PC-3 (cell line): ENCODE results near the gene PRICKLE3. TPM values are rescaled to one million over a fixed set of nuclear protein-coding genes. Genes with fewer than 3 reads are reported as not detected.

Experiments
- ATAC-seq: fragments of 200-7000 bp; cut with Tn5 transposase; 2 replicates; pipeline ENCODE4 v1.9.1; 2020; ENCODE audit warnings: mild to moderate bottlenecking, moderate library complexity
- BruUV-seq: library from RNA; stranded (reverse); fragments of 400-500 nt; replicated peaks from 2 replicates; lab custom pipeline; 2021; lab: Mats Ljungman, UMichigan
- CTCF ChIA-PET: fragments of 300-600 bp; sonication (Branson Sonifier 250); formaldehyde crosslinking; loops from one replicate; lab custom pipeline; 2022; ENCODE audit warnings: antibody characterized with exemption; lab: Charles Lee
- POLR2A ChIA-PET: fragments of 300-600 bp; sonication (Branson Sonifier 250); formaldehyde crosslinking; loops from one replicate; lab custom pipeline; 2022; ENCODE audit warnings: antibody characterized with exemption; ENCODE audit not compliant: unreplicated experiment; lab: Charles Lee
- DNase-seq: peaks from one replicate; pipeline ENCODE4 v3.0.0-alpha.2; 2015
- H2AFZ ChIP-seq: fragments of 300-600 bp; sonication (generic); 2 replicates; pipeline ENCODE4 v1.6.0; 2016; ENCODE audit warnings: antibody characterized with exemption, low read length
- H3F3A ChIP-seq: fragments of 300-600 bp; sonication (generic); one replicate; pipeline ENCODE4 v1.6.0; 2017; ENCODE audit warnings: antibody characterized with exemption, low read length, control low read depth, mild to moderate bottlenecking; ENCODE audit not compliant: unreplicated experiment
- H3K27ac ChIP-seq: fragments of 300-600 bp; sonication (generic); 2 replicates; pipeline ENCODE4 v1.5.1; 2016; ENCODE audit warnings: mild to moderate bottlenecking, low read length
- H3K27me3 ChIP-seq: fragments of 300-600 bp; sonication (generic); 2 replicates; pipeline ENCODE4 v1.6.1; 2016; ENCODE audit warnings: low read length, mixed read lengths
- H3K36me3 ChIP-seq: fragments of 300-600 bp; sonication (generic); 2 replicates; pipeline ENCODE4 v1.6.1; 2016; ENCODE audit warnings: low read depth, mixed run types, low read length, mixed read lengths
- H3K4me1 ChIP-seq: fragments of 300-600 bp; sonication (generic); 2 replicates; pipeline ENCODE4 v1.5.1; 2016; ENCODE audit warnings: low read length; ENCODE audit not compliant: insufficient read depth
- H3K4me2 ChIP-seq: fragments of 300-600 bp; sonication (generic); 2 replicates; pipeline ENCODE4 v1.6.0; 2016; ENCODE audit warnings: low read length
- H3K4me3 ChIP-seq: fragments of 300-600 bp; sonication (generic); 2 replicates; pipeline ENCODE4 v1.5.1; 2016; ENCODE audit warnings: mild to moderate bottlenecking, low read length, mixed read lengths
- H3K79me2 ChIP-seq: fragments of 300-600 bp; sonication (generic); 2 replicates; pipeline ENCODE4 v1.6.1; 2017; ENCODE audit warnings: low read length, mixed read lengths
- H3K9ac ChIP-seq: fragments of 300-600 bp; sonication (generic); 2 replicates; pipeline ENCODE4 v1.6.0; 2016; ENCODE audit warnings: mild to moderate bottlenecking, low read length
- H3K9me2 ChIP-seq: fragments of 300-600 bp; sonication (generic); replicated peaks from 2 replicates; pipeline ENCODE4 v1.6.1; 2016; ENCODE audit warnings: mixed run types, low read length, mixed read lengths
- H3K9me3 ChIP-seq: fragments of 300-600 bp; sonication (generic); 2 replicates; pipeline ENCODE4 v1.6.1; 2016; ENCODE audit warnings: low read length, mixed read lengths
- H4K20me1 ChIP-seq: fragments of 300-600 bp; sonication (generic); 2 replicates; pipeline ENCODE4 v1.6.1; 2016; ENCODE audit warnings: low read length, mixed read lengths
- EZH2 ChIP-seq: fragments of 300-600 bp; sonication (generic); IDR thresholded peaks from one replicate; pipeline ENCODE4 v1.6.1; 2017; ENCODE audit warnings: antibody characterized with exemption, mild to moderate bottlenecking, low read length; ENCODE audit not compliant: unreplicated experiment
- EZH2phosphoT487 ChIP-seq: fragments of 300-600 bp; sonication (generic); IDR thresholded peaks from 2 replicates; pipeline ENCODE4 v1.6.1; 2018; ENCODE audit warnings: mild to moderate bottlenecking, antibody characterized with exemption, low read length, borderline replicate concordance
- intact Hi-C: fragments of 100-400 bp; cut with micrococcal nuclease; formaldehyde crosslinking; loops from 2 replicates; pipeline ENCODE4 v1.9.0; 2023
- total RNA-seq: library from RNA; depleted of rRNA; stranded (reverse); fragments of >200 nt; gene quantifications from 2 replicates; pipeline ENCODE4 v1.2.3, GENCODE V29; 2014
- TF ChIP-seq, protein P1 (sequence below): fragments of 300-600 bp; sonication (generic); conservative IDR thresholded peaks from 2 replicates; pipeline ENCODE4 v1.5.1; 2017; ENCODE audit warnings: antibody characterized with exemption, low read depth, mild to moderate bottlenecking, low read length

PRICKLE3 gene
- total RNA-seq, 1 experiment from 2014 or later, result 16.5 TPM

DNA sequence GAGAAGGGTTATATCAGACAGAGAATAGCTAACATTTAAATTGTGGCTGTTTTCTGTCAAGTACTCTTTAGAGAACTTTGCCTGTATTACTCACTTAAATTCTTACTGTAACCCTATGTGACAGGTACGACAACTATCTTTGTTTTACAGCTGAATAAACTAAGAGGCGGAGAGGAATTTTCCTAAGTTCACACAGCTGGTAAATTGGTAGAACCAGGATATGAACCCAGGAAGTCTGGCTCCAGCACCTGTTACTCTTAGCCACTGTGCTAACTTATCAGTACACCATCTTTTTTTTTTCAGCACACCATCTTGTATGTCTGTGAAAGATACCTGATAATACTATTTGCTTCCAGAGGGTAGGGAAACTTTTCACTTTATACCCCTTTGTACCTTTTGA, 15.8 kb upstream of the PRICKLE3 start:
- Histone ChIP-seq H3K9me3 (no peaks in the 10 kb centered on the region), H3K79me2 (no peaks in the 10 kb centered on the region), H4K20me1 (no peaks in the 10 kb centered on the region), H3K4me2 (no peak overlapping the region), H3K27me3 (no peaks in the 10 kb centered on the region), H3K4me1 (peaks cover 4% of the 10 kb centered on the region; the same call in 1 of the 2 replicates), H3K27ac (no peak overlapping the region), H3F3A (no peaks in the 10 kb centered on the region), H3K36me3 (no peaks in the 10 kb centered on the region), H3K9me2 (no peaks in the 10 kb centered on the region), H3K9ac (no peak overlapping the region), H3K4me3 (no peak overlapping the region), H2AFZ (no peak overlapping the region)
- intact Hi-C loops, result no loop called here
- ATAC-seq, result no peak
- DNase-seq, result no peak
- TF ChIP-seq EZH2phosphoT487 (no peak), EZH2 (no peak)
- TF ChIP-seq, protein P1, sequence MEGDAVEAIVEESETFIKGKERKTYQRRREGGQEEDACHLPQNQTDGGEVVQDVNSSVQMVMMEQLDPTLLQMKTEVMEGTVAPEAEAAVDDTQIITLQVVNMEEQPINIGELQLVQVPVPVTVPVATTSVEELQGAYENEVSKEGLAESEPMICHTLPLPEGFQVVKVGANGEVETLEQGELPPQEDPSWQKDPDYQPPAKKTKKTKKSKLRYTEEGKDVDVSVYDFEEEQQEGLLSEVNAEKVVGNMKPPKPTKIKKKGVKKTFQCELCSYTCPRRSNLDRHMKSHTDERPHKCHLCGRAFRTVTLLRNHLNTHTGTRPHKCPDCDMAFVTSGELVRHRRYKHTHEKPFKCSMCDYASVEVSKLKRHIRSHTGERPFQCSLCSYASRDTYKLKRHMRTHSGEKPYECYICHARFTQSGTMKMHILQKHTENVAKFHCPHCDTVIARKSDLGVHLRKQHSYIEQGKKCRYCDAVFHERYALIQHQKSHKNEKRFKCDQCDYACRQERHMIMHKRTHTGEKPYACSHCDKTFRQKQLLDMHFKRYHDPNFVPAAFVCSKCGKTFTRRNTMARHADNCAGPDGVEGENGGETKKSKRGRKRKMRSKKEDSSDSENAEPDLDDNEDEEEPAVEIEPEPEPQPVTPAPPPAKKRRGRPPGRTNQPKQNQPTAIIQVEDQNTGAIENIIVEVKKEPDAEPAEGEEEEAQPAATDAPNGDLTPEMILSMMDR, result no peak
- ChIA-PET CTCF (no interaction called here), POLR2A (no interaction called here)
- BruUV-seq, result no TSS peak

DNA sequence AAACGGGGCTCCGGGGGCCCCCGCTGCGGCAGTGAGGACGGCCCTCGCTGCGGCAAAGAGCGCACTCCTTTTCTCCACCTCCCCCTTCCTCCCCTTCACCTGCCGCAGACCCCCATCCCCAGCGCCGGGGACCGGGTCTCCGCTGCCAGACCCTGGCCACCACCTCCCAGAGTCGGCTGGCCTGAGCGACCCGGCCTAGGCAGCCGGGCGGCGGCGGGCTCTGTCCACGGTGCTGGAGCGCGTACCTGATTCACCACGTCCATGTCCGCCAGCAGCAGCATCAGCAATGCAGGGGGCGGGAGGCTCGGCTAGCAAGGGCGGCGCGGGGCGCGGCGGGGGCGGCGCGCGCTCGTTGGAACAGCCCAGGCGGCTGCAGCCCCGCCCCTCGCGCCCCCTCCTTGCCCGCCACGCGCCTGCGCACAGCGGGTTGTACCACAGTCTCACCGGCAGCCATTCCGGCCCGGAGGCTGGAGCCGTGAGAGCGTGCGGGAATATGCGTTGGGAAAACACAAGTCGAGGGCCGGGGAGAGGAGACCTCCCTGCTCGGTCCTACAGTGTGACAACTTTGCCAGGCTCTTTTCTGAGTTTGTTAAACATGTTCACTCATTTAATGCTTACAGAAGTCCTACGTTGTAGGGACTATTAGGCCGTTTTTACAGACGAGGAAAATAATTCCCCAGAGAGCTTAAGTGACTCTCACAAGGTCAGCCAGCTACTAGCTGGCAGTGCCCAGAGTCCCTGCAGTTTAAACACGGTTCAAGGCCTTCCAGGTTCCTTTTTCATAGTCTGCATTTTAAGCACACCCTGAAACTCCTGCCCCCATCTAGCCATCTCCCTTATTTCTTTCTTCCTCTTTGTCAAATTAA, 14.0 kb upstream of the PRICKLE3 start, which contains the start of gene SYP:
TSS of gene SYP (minus strand) at position 288 of the 866 bp plus-strand sequence. CDS start at position 281, 7 bp downstream.
- Histone ChIP-seq H3K9me3 (no peaks in the 10 kb centered on the region), H3K27ac (no peak within 1 kb of the TSS), H3K9ac (peak within 1 kb of the TSS; percentile 61), H3K4me2 (peak within 1 kb of the TSS; percentile 80), H3F3A (no peaks in the 10 kb centered on the region), H3K9me2 (no peaks in the 10 kb centered on the region), H3K27me3 (no peaks in the 10 kb centered on the region), H3K36me3 (no peaks in the 10 kb centered on the region), H4K20me1 (no peaks in the 10 kb centered on the region), H3K4me1 (peaks cover 4% of the 10 kb centered on the region; the same call in 1 of the 2 replicates), H3K79me2 (no peaks in the 10 kb centered on the region), H3K4me3 (peak within 1 kb of the TSS; percentile 54), H2AFZ (peak within 1 kb of the TSS; percentile 88)
- TF ChIP-seq, protein P1, result no peak
- TF ChIP-seq EZH2 (no peak), EZH2phosphoT487 (no peak)
- POLR2A ChIA-PET, result no interaction called here
- DNase-seq (peak; percentile 90), ATAC-seq (peak; percentile 98)
- CTCF ChIA-PET, result no interaction called here
- intact Hi-C loops, result loop anchor here (10.0 kb wide), 1 partner anchor 555 kb away; no protein-coding TSS in a partner anchor
- TSS peak; percentile 99 for BruUV-seq

DNA sequence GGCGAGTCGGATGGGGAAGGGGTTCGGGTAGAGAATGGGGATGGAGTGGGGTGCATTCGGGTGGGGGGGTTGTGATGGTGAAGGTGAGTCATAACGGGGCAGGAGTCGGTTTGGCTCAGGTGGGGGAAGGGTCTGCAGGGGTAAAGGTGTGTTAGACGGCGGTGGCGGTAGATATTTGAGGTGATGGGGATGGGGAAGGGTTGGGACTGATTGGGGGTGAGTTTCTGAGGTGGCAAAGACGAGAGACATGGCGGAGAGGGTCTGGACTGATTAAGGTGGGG, 13.1 kb upstream of the PRICKLE3 start:
- H3K9me3 ChIP-seq, result no peaks in the 10 kb centered on the region

More for the DNA sequence above, 13.1 kb upstream of the PRICKLE3 start:
- Histone ChIP-seq H3K79me2 (no peaks in the 10 kb centered on the region), H2AFZ (no peak overlapping the region), H3F3A (no peaks in the 10 kb centered on the region), H3K27me3 (no peaks in the 10 kb centered on the region), H3K4me1 (peaks cover 4% of the 10 kb centered on the region; the same call in 1 of the 2 replicates), H3K9me2 (no peaks in the 10 kb centered on the region), H3K36me3 (no peaks in the 10 kb centered on the region), H3K27ac (no peak overlapping the region), H3K4me2 (no peak overlapping the region), H3K4me3 (no peak overlapping the region), H4K20me1 (no peaks in the 10 kb centered on the region), H3K9ac (no peak overlapping the region)
- DNase-seq (no peak), ATAC-seq (no peak)
- TF ChIP-seq EZH2 (no peak), EZH2phosphoT487 (no peak)
- TF ChIP-seq, protein P1, result no peak
- no TSS peak for BruUV-seq
- intact Hi-C loops, result loop anchor here (10.0 kb wide), 1 partner anchor 556 kb away; no protein-coding TSS in a partner anchor
- CTCF ChIA-PET, result no interaction called here
- POLR2A ChIA-PET, result no interaction called here
